KMS-11 (cell line): ENCODE measurements around the gene THAP9.

Experiments
- H2AFZ ChIP-seq: fragments of 200-600 bp; sonication (generic); 2 replicates; pipeline ENCODE4 v1.6.1; 2016; ENCODE audit warnings: antibody characterized with exemption, mixed run types, low read depth
- H3K27ac ChIP-seq: fragments of 200-600 bp; sonication (generic); 2 replicates; pipeline ENCODE4 v1.6.1; 2016; ENCODE audit warnings: mild to moderate bottlenecking, mixed run types
- H3K27me3 ChIP-seq: fragments of 200-600 bp; sonication (generic); 2 replicates; pipeline ENCODE4 v1.6.1; 2017; ENCODE audit warnings: mild to moderate bottlenecking, low read depth, mixed run types, moderate library complexity; ENCODE audit not compliant: insufficient read depth
- H3K36me3 ChIP-seq: fragments of 200-600 bp; sonication (generic); 2 replicates; pipeline ENCODE4 v1.6.1; 2017; ENCODE audit warnings: mild to moderate bottlenecking, mixed run types; ENCODE audit not compliant: insufficient read depth
- H3K4me1 ChIP-seq: fragments of 200-600 bp; sonication (generic); 2 replicates; pipeline ENCODE4 v1.6.1; 2016; ENCODE audit warnings: mild to moderate bottlenecking, low read depth, mixed run types; ENCODE audit not compliant: poor library complexity, severe bottlenecking
- H3K4me2 ChIP-seq: fragments of 200-600 bp; sonication (generic); 2 replicates; pipeline ENCODE4 v1.7.0; 2016; ENCODE audit warnings: mild to moderate bottlenecking, mixed run types
- H3K4me3 ChIP-seq: fragments of 200-600 bp; sonication (generic); IDR thresholded peaks from 2 replicates; pipeline ENCODE4 v1.6.1; 2017; ENCODE audit warnings: low read depth, low read length, mixed read lengths; ENCODE audit not compliant: insufficient read depth
- H3K79me2 ChIP-seq: fragments of 200-600 bp; sonication (generic); 2 replicates; pipeline ENCODE4 v1.6.1; 2016; ENCODE audit warnings: low read depth, mixed run types; ENCODE audit not compliant: insufficient read depth
- H3K9ac ChIP-seq: fragments of 200-600 bp; sonication (generic); 2 replicates; pipeline ENCODE4 v1.6.1; 2016; ENCODE audit warnings: mild to moderate bottlenecking, mixed run types
- H4K20me1 ChIP-seq: fragments of 200-600 bp; sonication (generic); 2 replicates; pipeline ENCODE4 v1.6.1; 2016; ENCODE audit warnings: mild to moderate bottlenecking, mixed run types; ENCODE audit not compliant: insufficient read depth
- TF ChIP-seq, protein P1 (sequence below): fragments of 200-600 bp; sonication (generic); conservative IDR thresholded peaks from 2 replicates; pipeline ENCODE4 v1.6.1; 2017; ENCODE audit warnings: low read depth, mild to moderate bottlenecking, antibody characterized with exemption, low read length, moderate library complexity, mixed read lengths

THAP9 gene

DNA sequence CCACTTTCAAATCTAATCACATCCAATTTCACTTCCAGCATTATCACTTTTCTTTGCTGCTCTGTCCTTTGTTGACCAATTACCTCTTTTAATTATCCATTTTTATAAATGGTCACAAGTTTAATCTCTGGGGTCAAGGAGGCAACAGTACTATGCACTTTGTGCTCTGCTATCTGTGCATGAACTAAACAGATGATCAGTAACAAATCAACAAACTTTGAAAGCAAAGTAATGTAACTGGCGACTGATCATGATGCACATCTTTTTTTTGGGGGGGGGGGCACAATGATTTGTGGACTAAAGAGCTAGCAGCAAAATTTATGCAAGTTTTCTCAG, 8.1 kb upstream of the THAP9 start:
- peak overlapping the region; percentile 1; the same call in 1 of the 2 replicates for H3K9ac ChIP-seq
- no peaks in the 10 kb centered on the region for H3K27me3 ChIP-seq
- TF ChIP-seq, protein P1, sequence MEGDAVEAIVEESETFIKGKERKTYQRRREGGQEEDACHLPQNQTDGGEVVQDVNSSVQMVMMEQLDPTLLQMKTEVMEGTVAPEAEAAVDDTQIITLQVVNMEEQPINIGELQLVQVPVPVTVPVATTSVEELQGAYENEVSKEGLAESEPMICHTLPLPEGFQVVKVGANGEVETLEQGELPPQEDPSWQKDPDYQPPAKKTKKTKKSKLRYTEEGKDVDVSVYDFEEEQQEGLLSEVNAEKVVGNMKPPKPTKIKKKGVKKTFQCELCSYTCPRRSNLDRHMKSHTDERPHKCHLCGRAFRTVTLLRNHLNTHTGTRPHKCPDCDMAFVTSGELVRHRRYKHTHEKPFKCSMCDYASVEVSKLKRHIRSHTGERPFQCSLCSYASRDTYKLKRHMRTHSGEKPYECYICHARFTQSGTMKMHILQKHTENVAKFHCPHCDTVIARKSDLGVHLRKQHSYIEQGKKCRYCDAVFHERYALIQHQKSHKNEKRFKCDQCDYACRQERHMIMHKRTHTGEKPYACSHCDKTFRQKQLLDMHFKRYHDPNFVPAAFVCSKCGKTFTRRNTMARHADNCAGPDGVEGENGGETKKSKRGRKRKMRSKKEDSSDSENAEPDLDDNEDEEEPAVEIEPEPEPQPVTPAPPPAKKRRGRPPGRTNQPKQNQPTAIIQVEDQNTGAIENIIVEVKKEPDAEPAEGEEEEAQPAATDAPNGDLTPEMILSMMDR = no peak
- H3K4me1 ChIP-seq = peaks cover 59% of the 10 kb centered on the region
- H3K27ac ChIP-seq = peak overlapping the region; percentile 89; the same call in 1 of the 2 replicates
- H3K4me3 ChIP-seq = no peak overlapping the region
- H2AFZ ChIP-seq = no peak overlapping the region
- peaks cover 48% of the 10 kb centered on the region for H3K79me2 ChIP-seq
- H3K4me2 ChIP-seq = peak overlapping the region; percentile 41
- peaks cover 10% of the 10 kb centered on the region; the same call in 1 of the 2 replicates for H3K36me3 ChIP-seq
- 0 out of 2 replicates have a peak, but pooled peaks cover 1% of the 10 kb centered on the region for H4K20me1 ChIP-seq

DNA sequence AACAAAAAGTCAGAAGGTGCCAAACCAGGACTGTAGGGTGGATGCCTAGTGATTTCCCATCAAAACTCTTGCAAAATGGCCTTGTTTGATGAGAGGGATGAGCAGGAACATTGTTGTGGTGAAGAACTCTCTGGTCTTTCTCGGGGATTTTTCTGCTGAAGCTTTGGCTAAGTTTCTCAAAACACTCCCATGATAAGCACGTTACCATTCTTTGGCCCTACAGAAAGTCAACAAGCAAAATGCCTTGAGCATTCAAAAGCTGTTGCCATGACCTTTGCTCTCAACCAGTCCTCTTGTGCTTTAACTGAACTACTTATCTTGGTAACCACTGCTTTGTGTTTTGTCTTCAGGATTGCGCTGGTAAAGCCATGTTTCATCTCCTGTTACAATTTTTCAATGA, 6.6 kb upstream of the THAP9 start:
- no peak overlapping the region for H2AFZ ChIP-seq
- H3K4me1 ChIP-seq = peaks cover 68% of the 10 kb centered on the region
- H3K9ac ChIP-seq = no peak overlapping the region
- no peaks in the 10 kb centered on the region for H3K27me3 ChIP-seq
- peaks cover 50% of the 10 kb centered on the region for H3K79me2 ChIP-seq
- peaks cover 10% of the 10 kb centered on the region; the same call in 1 of the 2 replicates for H3K36me3 ChIP-seq
- no peak overlapping the region; the same call in 1 of the 2 replicates for H3K4me2 ChIP-seq
- TF ChIP-seq, protein P1 = no peak
- H3K4me3 ChIP-seq = no peak overlapping the region
- 0 out of 2 replicates have a peak, but pooled peaks cover 15% of the 10 kb centered on the region for H4K20me1 ChIP-seq
- no peak overlapping the region for H3K27ac ChIP-seq

DNA sequence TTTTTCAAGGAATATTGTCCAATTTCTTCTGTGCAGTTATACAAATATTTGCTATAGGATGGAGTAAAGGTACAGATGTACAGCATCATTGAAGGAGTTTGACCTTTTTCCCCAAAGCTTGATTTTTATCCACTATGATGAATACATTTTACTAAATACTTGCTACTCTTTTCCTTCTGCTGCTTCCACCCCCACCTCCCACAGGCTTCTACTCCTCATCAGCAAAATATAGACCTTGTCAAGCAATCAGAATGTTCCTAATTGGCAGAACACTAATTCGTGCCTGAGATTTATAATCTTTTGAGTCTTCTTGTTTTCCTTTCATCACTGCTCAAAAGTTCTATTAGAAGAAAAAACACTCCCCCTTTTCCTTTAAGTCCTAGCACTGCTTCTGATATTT, 3.8 kb upstream of the THAP9 start:
- H3K27ac ChIP-seq = no peak overlapping the region
- no peak overlapping the region for H3K4me2 ChIP-seq
- H3K4me1 ChIP-seq = peaks cover 67% of the 10 kb centered on the region
- peaks cover 49% of the 10 kb centered on the region for H3K79me2 ChIP-seq
- peaks cover 10% of the 10 kb centered on the region; the same call in 1 of the 2 replicates for H3K36me3 ChIP-seq
- no peak overlapping the region for H2AFZ ChIP-seq
- no peak overlapping the region for H3K4me3 ChIP-seq
- TF ChIP-seq, protein P1 = no peak
- 0 out of 2 replicates have a peak, but pooled peaks cover 15% of the 10 kb centered on the region for H4K20me1 ChIP-seq
- no peaks in the 10 kb centered on the region for H3K27me3 ChIP-seq
- no peak overlapping the region for H3K9ac ChIP-seq

DNA sequence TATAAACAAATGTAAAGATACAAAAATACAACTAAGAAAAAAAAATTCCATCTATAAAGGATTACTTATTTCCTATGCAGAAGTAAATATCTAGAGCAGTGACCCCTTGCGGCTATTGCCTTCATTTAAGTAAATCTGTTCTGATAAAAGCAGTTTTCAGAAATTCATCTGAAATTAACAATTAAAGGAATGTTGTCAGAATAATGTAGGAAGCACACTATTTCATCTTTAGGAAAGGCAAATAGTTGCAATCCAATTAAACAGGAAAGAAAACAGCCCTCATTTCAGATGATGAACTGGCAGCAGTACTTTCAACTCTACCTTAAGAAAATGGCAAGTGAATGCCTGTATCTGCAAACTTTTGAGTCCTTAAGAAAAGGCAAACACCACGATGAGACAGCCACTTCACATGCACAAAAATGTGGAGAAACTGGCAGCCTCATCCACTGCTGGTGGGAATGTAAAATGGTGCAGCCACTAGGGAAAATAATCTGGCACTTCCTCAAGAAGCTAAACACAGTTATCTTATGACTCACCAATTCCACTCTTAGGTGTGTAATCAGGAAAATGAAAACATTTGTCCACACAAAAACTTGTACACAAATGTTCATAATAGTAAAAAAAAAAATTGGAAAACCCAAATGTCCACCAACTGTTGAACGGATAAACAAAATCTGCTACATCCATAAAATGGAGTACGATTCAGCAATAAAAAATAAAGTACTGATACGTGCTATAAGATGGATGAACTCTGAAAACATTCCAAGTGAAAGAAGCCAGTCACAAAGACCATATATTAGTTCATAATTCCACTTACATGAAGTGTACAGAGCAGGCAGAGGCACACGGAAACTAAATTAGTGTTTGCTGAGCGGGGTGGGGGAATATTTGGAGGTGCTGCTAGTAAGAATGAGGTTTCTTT, 2.0 kb upstream of the THAP9 start:
- 0 out of 2 replicates have a peak overlapping the region, but pooled peaks have one; percentile 86 for H3K27ac ChIP-seq
- 0 out of 2 replicates have a peak, but pooled peaks cover 15% of the 10 kb centered on the region for H4K20me1 ChIP-seq

More for the DNA sequence above, 2.0 kb upstream of the THAP9 start:
- Histone ChIP-seq H3K4me3 (no peak overlapping the region), H3K36me3 (peaks cover 10% of the 10 kb centered on the region; the same call in 1 of the 2 replicates), H3K27me3 (no peaks in the 10 kb centered on the region), H3K4me1 (peaks cover 54% of the 10 kb centered on the region), H3K79me2 (peaks cover 52% of the 10 kb centered on the region), H2AFZ (no peak overlapping the region), H3K9ac (peak overlapping the region; percentile 81; the same call in 1 of the 2 replicates), H3K4me2 (peak overlapping the region; percentile 79)
- TF ChIP-seq, protein P1 = peak; percentile 59
